GM21360 (cell line): ENCODE data around the gene TRIP11.

Experiments used
- ATAC-seq: cut with Tn5 transposase; IDR thresholded peaks from one replicate; pipeline ENCODE4 v1.9.1; 2021; ENCODE audit warnings: mild to moderate bottlenecking, moderate library complexity; ENCODE audit not compliant: unreplicated experiment

The TRIP11 gene

DNA sequence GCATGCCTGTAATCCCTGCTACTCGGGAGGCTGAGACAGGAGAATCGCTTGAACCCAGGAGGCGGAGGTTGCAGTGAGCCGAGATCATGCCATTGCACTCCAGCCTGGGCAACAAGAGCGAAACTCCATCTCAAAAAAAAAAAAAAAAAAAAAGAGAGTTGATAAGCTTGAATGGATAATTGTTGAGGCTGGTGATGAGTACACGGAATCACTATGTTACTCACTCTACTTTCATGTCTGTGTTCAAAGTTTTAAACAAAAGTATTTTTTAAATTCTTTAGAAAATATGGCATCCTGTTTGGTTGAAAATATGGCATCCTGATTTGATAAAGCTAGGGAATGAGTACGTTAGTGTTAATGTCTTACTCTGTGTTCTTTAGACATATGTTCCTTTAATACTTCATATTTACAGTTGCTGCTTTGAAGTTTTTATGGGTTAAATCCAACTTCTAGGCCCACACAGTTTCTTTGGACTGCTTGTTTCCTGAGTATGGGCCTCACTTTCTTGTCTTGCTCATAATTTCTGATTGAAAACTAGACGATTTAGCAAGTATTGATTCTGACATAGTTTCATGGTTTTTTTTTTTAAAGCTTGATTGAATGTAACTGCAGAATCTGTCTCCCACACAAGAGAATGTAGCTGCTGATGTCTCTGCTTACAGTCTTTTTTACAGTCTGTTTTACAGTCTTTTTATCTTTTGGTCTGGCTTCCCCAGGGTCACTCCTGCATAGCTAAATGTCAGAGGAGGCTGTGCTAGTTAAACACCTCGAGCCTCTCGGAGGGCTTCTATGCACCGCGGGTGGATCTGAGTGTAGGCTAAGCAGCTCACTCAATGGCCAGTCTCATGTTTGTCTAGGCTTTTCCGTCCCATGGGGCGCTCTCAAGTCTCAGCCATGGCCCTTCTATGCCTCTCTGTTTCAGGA is 78.3 kb downstream of the TRIP11 start:
- ATAC-seq = no peak

DNA sequence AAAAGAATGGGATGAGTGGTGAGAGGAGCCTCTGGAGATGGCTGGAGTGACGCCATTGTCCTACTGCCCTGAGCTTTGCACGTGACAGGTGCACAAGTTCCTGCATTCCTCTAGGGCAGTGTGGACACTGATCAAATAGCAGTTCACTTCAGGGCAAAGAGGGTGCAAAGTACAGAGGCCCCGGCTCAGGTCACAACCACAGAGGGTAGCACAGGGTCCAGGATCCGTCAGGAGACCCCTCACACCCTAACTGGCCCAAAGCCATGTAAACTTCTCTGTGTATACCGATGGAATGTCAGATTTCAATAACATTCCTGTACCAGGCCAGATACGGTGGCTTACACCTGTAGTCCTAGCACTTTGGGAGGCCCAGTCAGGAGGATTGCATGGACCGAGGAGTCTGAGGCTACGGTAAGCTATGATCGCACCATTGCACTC is 82.0 kb downstream of the TRIP11 start:
- no peak for ATAC-seq

DNA sequence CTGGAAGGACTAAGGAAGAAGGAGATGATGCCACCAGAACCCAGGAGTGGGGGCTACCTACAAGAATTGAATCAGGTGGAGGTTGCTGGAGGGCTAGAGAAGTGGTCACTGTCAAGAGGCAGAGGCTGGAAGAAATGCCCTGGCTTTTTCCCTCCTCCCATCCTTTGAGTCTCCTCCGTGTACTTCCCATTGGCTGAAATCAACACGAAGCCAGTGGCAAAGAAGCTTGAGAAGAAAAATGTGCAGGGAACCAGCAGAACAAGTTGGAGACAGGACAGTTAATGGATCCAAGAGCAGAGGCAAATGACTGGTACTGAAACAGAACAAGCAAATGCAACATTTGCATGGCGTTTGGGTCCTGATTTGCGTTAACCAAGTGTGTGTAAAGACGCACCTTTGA is 83.2 kb downstream of the TRIP11 start:
- no peak for ATAC-seq

DNA sequence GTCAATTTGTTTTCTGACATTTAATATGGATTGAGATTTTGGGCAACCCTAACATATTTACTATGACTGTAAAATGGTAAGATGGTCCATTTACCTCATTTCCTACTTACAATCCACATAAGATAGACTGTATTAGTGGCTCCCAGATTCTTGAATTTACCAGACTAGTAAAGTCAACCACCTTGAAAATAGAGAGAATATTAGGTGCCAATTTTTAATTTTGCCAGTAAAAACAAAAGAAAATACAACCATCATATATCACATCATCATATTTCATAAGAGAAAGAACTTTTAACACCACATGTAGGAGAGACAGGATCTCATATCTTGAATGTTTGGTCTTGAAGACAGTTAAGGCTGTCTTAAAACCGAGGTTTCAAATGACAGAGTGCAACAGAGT is 84.7 kb downstream of the TRIP11 start:
- ATAC-seq = no peak

DNA sequence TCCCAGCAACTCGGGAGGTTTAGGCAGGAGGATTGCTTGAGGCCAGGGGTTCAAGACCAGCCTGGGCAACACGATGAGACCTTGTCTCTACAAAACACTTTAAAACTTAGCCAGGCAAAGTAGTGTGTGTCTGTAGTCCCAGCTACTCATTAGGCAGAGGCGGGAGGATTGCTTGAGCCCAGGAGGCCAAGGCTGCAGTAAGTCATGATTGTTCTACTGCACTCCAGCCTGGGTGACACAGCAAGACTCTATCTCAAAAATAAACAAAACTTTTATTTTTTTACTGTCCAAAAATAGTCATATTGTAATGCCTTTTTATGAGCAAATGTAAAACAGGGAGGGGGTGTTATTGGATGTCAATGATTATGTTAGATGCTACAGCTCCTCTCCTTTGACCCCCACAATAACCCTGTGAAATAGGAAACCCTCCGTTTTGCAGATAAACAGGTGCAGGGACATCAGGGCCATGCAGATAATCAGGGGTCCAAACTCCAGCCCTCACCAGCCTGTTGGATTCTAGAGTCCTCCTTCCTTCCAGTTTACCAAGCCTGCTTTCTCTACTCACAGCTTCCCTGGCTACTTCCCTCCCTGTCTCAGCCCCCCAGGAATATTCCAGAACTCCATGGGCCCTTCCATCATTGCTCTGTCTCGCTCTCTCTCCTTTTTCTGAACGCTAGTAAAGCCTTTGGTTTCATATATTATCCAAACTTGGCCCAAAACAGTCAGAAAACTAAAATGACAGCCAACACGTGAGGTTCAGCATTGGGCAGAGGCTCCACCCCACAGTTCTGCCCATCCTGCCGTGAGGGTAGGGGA is 86.5 kb downstream of the TRIP11 start:
- ATAC-seq = no peak

DNA sequence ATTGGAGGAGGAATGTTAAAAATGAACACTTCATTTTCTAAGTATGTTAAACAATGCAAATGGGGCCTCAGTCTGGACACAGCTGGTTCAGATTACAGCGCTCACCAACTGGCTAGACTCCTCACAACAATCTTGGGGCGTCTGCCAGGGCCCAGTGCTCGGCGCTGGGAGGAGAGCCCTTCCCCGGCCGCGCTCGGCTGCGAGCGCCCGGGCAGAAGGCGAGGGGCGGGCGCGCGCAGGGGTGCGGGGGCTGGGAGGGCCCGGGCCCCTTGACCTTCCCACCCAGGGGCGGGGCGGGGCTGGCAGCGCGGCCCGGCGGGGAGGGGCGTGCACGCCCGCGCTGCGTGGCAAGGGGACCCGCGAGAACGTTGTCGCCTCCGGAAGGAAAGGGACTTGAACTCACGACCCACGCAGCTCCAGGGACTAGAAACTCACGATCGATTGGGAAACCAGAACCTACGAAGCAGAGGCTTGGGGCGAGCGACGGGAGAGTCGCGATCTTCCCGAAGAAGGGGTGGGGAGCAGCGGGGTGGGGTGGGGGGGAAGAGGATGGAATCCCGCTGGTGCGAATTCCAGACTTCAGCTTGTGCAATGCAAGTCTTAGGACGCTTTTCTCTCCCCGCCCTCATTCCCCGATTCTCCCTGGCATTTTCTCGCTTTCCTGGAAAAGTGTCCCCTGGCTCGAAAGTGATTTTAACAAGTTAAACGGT is 92.2 kb downstream of the TRIP11 start, which contains the start of gene FBLN5:
TSS of gene FBLN5 (minus strand) at position 220 of the 710 bp plus-strand sequence. CDS start 465 bp downstream, outside the sequence.
- ATAC-seq = no peak

DNA sequence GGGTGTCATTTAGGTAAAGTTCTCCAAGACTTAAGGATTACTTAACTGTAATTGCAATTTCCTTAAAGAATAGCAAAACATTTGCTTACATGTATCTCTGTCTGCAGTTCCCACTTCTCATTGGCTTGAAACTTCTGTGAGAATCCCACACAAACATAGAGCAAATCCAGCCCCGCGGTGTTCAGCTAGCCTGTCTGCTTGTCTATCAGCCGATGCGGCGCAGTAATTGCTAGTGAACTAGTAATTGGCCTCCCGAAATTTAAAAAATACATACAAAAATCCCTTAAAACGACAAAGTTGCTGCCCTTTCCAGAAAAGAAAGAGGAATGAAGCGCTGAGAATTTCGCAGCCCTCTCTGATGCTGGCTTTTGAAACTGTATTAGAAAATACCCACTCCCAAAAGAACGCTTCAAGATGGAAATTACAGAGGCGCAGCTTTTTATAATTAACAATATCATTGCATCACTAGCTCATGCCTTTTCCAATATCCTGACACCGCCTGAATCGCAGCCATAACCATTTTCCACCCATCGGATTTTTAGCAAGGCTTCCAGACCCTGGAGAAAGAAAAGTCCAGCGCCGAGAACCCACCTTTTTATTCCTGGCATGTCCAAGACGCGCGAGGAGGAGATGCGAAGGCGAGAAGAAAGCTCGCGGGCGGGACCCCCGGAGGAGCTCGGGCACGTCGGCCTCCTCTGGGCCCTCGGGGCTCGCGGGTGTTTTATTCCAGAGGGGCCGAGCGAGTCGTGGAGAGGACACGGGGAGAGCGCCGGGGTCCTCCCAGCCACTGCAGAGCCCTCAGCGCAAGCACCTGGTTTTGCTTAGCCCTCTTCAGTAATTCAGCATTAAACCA is 93.0 kb downstream of the TRIP11 start:
- no peak for ATAC-seq

DNA sequence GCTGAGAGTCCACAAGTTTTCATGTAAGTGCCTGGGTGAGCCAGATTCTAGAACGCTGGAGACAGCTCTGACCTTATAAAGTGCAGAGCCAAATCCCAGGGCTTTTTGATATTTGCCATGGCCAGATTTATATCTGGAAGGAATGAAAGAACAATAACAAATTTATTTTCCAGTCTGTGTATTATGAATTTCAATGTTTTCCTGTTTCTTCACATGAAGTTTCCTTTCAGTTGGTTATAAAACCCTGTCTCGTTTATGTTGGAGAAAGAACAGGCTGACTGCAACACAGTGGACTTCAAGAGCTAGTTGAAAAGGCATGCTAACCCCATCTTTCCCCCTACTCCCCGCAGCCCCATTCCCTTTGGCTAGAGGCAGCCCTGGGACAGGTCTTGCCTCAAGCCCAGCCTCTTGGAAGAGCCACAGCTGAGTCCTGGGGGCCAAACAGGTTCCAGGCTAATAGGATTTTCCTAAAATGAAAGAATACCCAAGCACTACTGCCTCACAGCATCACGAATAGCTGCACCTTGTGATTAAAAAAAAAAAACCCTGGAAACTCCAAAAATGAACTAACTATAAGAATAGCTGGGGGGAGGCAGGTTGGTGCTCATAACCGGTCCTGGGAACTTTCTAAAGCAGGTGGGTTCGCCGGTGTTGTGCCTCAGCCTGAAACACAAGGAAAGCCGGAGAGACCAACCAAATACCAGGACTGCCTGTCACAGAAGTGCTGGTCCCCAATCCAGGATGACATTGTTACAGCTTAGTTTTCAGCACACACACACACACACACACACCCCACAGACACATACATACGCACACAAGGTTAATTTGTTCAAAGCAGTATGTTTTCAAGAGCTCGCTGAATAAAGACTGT is 93.9 kb downstream of the TRIP11 start:
- ATAC-seq = no peak

DNA sequence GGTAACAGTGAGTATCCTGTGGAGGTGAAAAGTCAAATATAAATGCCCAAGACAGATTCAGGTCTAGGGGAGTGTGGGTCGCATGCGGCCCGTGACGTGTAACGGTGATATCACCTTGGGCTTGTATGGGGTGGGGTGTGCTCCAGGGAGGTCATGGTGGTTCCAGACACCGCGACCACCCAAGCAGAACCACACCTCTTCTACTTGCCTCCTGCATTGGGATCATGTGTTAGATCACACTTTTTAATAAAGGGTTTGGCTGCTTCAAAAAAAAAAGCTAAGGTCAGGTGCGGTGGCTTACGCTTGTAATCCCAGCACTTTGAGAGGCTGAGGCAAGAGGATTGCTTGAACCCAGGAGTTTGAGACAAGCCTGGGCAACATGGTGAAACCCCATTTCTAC is 96.9 kb downstream of the TRIP11 start:
- ATAC-seq = no peak

DNA sequence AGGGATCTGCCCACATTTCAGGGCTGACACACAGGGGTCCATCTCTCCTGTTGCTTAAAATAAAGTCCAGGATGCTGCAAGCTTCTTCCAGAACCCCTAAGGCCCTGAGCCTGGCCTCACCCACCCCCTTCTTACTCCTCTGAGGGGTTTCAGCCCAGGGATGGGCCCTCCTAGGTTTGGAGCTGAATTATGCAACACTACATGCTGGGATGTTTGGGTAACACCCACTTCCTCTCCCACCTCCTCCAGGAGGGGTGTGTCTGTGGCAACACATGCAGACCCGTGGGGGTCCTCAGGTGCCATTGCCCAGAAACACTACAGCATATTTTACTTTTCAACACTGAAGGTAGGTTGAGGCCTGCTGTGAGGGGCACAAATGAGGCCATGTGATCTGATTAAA is 97.7 kb downstream of the TRIP11 start:
- no peak for ATAC-seq

DNA sequence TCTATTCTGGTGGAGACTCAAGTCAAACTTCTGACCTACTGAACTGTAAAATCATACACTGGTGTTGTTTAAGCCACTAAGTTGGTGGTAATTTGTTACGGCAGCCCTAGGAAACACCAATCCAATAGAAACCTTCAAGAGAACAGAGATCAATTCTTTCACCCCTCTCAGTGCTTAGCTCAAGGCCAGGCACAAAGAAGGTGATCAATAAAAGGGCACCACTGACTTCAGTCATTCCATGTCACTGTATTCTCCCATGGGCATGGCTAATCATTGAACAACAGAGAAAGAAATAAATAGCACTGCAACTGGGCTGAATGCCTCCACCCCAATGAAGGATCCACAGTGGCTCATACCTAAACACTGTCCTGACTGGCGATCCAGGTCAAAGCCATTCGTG is 99.7 kb downstream of the TRIP11 start:
- ATAC-seq = no peak

DNA sequence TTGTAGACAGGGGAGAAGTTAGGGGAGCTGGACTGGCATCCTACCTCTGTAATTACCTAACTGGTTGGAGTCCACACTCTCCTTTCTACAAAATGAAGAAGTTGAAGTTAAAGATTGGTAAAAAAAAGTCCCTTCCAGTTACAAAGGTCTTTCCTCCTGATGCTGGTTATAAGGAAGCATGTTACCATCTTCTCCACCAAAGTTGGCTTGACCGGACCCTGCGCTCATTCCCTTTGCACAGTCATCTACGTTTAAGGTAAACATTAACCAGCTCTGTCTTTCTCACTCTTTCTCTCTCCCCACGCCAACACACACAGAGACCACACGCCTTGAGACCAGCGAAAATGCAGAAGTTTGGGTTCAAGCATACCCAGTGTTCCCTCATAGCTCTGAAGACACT is 104.3 kb downstream of the TRIP11 start:
- ATAC-seq = no peak

DNA sequence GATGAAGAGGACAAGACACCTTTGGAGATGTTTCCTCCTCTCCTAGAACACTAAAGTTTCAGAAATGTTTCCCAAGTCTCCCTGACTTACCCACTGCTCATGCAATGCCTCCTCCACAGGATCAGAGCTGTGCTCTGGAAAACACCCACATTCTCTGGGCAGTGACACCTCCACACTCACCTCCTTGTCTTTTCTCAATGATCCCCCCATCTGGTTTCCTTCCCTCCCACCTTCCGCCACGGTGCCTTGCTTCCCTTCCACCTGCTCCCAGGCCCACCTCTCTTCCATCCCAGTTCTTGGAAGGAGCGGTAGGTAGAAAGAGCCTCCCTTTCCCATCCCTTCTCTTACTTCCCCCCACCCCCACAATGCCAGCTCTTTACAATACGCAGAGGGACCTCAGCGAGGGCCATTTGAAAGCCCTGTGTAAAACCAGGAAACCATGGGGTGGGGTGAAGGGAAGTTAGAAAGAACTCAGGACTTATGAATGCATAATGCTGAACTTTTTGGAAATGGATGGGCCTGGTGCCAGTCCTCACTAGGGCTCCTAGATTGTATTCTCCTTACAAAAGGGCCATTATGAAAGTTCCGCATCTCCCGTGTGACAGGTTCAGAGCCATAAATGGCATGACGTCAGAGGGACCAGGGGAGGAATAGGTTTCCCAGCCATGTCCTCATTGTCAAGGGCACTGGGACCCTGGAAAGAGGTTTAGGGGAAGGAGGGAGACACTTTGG is 105.1 kb downstream of the TRIP11 start:
- no peak for ATAC-seq

DNA sequence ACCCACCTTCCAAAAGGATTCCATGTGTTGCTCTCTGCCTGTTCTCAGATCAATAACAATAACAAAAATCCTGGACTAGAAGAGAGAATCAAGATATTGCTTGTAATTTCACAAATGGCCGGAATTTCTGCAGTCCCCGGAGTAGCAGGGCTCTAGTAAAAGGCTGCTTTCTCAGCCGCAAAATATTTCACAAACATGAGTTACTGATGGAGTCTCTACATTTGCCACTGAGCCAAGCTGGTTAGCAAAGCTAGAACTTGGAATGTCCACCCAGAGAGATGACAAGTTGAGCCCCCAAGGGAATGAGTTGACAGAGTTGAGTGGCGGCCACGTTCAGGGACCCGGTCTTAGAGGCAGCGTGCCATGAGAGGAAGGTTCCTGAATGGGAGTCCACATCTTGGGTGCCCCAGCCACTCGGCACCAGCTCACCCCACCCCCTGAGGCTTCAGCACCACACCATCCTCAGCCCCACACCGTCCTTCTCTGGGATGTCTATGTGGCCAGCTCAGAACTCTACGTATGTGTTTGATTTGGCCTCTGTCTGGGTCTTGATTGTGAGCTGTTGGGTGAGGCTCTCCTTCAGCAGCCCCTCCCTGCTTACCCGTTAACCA is 108.3 kb downstream of the TRIP11 start:
- ATAC-seq = no peak

DNA sequence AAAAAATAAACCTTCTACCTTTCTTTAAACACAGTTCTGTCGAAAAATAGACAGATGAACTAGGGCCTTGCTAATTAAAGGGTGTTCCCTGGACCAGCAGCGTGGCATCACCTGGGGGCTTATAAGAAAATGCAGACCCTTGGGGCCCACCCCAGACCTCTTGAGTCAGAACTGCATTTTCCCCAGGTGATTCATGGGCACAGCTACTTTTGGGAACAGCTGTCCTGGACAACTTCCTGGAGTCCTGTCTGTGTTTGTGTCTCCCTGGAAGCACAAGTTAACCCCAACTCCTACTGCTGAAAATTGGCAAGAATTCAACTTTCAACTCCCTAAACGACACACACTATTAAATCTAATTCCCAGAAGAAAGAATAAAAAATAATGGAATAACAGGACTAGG is 110.2 kb downstream of the TRIP11 start:
- ATAC-seq = no peak

DNA sequence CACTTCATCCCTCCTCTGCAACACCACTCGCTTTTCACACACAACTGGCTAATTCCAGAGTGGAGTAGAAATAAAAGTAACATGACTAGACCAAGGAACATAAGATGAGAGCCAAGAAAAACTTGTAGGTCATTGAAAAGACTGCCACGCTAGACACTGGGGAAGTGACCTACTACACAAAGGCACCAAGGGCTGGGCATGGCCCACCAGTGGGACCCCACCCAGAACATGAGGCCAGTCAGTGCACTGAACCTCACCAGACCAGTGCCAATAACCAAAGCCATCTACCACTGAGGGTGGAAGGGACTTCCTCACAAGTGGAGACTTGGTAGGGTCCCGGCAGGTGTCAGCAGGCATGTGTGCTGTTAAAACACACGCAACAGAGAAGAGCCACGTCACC is 112.1 kb downstream of the TRIP11 start:
- ATAC-seq = no peak

DNA sequence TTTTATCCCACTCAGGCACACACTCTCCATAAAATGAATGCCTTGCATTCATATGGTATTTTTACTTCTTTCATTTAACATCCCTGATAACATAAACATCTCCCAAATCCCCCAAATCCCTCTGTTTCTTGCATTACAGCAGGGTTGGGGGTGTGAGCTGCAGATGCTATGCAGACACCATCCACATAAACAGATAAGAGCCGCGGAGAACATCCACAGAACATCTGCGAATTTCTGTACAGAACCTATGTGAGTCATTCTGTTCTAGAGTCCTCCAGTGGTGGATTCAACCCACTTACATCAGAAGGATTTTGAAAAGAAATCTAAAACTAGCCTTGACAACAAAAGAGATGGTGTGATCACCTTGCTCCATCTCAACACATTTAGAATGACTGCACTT is 112.7 kb downstream of the TRIP11 start:
- no peak for ATAC-seq
